ENCODE results near the gene SIRT7. TPM values are rescaled to one million over a fixed set of nuclear protein-coding genes. Genes with fewer than 3 reads are reported as not detected.

SIRT7 gene
- total RNA-seq, 1 donor: 22.1 TPM

DNA sequence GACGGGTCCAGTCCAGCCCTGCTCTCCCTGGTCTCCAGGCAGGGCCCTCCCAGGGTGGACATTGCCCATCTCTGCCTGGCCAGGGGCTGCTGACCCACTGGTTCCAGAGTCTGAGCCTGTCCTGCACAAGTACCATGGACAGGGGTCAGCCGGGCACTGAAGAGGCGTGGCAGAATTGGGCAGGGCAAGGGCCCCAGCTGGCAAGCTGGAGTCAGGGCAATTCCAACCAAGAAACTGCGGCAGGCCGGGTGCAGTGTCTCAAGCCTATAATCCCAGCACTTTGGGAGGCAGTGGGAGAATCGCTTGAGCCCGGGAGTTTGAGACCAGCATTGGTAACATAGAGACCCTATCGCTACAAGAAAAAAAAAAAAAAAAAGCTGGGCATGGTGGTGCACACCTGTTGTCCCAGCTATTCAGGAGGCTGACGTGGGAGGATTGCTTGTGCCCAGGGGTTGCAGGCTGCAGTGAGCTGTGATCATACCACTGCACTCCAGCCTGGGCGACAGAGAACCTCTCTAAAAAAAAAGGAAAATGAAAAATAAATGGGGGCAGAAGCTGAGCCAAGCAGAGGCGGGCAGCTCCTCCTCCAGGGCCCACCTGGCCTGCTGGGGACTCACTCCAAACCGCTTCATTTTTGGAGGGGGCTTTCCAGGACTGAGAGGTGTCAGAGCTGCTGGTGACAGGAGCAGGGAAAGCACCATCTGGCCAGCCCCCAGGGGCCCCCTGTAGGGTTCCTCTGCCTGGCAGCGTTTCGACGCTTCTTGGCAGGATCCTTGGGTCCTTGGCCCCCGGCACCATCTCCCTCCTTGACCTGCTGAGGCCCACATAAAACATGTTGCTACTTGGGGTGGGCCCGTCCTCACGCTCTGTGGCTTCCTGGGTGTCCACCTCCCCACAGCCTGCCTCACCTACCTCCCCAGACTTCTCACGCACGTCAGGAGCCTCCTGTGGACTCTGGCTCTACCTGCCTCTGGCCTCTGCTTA is 12.5 kb upstream of the SIRT7 start:
- Histone ChIP-seq H3K4me1 (ENCODE audit: insufficient read depth, low read length) (peaks cover 14% of the 10 kb centered on the region), H3K79me2 (ENCODE audit: insufficient read depth, low read length) (peaks cover 17% of the 10 kb centered on the region), H3K36me3 (ENCODE audit: insufficient read depth, low read length) (peaks cover 12% of the 10 kb centered on the region), H3K4me2 (ENCODE audit: insufficient read depth, low read length) (no peak overlapping the region), H4K20me1 (ENCODE audit: insufficient read depth, low read length) (peaks cover 22% of the 10 kb centered on the region), H3K27me3 (ENCODE audit: insufficient read depth, low read length) (no peaks in the 10 kb centered on the region), H3K27ac (ENCODE audit: low read depth, low read length) (no peak overlapping the region), H2AFZ (ENCODE audit: low read length) (no peak overlapping the region), H3K9me3 (ENCODE audit: low read depth, low read length) (no peaks in the 10 kb centered on the region), H3K4me3 (ENCODE audit: insufficient read depth, low read length) (no peak overlapping the region)
- TF ChIP-seq, protein P1, sequence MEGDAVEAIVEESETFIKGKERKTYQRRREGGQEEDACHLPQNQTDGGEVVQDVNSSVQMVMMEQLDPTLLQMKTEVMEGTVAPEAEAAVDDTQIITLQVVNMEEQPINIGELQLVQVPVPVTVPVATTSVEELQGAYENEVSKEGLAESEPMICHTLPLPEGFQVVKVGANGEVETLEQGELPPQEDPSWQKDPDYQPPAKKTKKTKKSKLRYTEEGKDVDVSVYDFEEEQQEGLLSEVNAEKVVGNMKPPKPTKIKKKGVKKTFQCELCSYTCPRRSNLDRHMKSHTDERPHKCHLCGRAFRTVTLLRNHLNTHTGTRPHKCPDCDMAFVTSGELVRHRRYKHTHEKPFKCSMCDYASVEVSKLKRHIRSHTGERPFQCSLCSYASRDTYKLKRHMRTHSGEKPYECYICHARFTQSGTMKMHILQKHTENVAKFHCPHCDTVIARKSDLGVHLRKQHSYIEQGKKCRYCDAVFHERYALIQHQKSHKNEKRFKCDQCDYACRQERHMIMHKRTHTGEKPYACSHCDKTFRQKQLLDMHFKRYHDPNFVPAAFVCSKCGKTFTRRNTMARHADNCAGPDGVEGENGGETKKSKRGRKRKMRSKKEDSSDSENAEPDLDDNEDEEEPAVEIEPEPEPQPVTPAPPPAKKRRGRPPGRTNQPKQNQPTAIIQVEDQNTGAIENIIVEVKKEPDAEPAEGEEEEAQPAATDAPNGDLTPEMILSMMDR (IDR thresholded peaks at IDR 0.05; ENCODE audit: extremely low read depth, low read depth, low read length): no peak
- peak; percentile 87 for DNase-seq (ENCODE audit: insufficient read length, low spot score, missing footprints)

DNA sequence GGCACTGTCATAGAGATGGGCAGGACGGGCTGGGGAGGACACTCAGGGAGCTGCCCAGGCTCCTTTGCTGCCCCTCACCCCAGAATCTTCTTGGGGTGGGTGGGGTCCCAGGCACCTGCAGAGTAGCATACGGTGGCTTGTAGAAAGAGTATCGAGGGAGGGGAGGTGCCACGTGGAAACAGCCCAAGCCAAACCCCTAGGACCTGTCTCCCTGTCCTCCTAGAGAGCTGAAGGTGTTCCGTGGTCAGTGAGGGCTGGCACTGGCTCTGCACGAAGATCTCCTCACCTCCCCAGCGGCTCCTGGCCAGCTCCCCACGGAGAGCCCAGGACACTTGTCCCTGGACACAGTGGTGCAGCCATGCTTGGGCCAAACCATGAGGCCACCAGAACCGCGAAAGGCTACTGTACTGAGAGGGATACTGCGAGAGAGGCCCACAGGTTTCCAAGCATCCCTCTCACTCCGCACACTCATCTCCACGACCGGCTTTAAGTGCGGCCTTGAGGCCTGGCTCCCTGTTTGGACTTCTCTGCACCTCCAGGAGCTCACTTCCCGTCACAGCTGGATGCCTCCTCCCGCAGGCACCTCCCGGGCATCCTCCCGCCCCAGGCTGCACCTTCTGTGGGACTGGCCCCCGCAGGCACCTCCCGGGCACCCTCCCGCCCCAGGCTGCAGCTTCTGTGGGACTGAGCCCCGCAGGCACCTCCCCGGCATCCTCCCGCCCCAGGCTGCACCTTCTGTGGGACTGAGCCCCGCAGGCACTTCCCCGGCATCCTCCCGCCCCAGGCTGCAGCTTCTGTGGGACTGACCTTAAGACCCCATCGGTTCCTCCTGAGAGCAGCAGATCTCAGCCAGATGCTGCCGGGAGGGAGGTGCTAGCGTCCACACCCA is 11.5 kb upstream of the SIRT7 start:
- peaks cover 16% of the 10 kb centered on the region for H4K20me1 ChIP-seq (ENCODE audit: insufficient read depth, low read length)
- H3K4me2 ChIP-seq (ENCODE audit: insufficient read depth, low read length): peak overlapping the region; percentile 88
- TF ChIP-seq, protein P1 (IDR thresholded peaks at IDR 0.05; ENCODE audit: extremely low read depth, low read depth, low read length): no peak
- H3K4me3 ChIP-seq (ENCODE audit: insufficient read depth, low read length): peak overlapping the region; percentile 89
- H2AFZ ChIP-seq (ENCODE audit: low read length): no peak overlapping the region
- H3K79me2 ChIP-seq (ENCODE audit: insufficient read depth, low read length): peaks cover 26% of the 10 kb centered on the region
- H3K36me3 ChIP-seq (ENCODE audit: insufficient read depth, low read length): peaks cover 8% of the 10 kb centered on the region
- peaks cover 14% of the 10 kb centered on the region for H3K4me1 ChIP-seq (ENCODE audit: insufficient read depth, low read length)
- H3K9me3 ChIP-seq (ENCODE audit: low read depth, low read length): no peaks in the 10 kb centered on the region
- no peaks in the 10 kb centered on the region for H3K27me3 ChIP-seq (ENCODE audit: insufficient read depth, low read length)
- DNase-seq (ENCODE audit: insufficient read length, low spot score, missing footprints): no peak
- no peak overlapping the region for H3K27ac ChIP-seq (ENCODE audit: low read depth, low read length)

DNA sequence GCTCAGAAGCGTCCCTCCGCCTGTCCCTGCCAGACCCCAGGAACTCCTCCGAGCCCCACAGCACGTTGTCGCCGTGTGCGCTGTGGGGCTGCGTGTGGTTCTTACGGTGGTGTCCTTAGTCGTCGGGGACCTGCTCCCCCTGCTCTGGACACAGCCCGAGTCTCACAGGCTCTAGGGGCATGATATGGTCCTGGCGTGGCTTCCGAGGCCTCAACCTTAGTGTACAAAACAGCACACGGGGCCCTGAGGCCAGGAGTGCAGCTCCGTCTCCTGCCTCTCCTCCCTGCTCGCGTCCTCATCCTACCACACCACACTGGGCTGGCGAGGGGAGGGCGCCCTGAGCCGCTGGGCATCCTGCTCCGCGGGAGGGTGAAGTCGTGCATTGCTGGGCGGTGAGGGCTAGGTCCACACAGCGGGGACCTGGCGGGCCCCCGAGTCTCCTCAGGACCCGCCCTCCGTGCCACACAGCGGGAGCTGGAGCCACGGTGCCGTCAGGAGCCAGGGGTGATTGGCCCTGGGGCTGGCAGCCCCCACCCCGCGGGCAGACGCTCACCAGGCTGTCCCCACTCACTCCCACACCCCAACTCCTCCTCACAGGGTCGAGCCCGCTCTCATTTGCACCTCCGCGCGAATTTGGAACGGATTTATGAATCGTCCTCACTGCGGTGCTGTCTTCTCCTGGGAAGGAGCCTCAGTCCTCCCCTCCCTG is 10.7 kb upstream of the SIRT7 start:
- H3K36me3 ChIP-seq (ENCODE audit: insufficient read depth, low read length): no peaks in the 10 kb centered on the region
- H3K9me3 ChIP-seq (ENCODE audit: low read depth, low read length): no peaks in the 10 kb centered on the region
- H3K4me1 ChIP-seq (ENCODE audit: insufficient read depth, low read length): peaks cover 21% of the 10 kb centered on the region
- H3K27me3 ChIP-seq (ENCODE audit: insufficient read depth, low read length): no peaks in the 10 kb centered on the region
- DNase-seq (ENCODE audit: insufficient read length, low spot score, missing footprints): peak; percentile 96
- peak overlapping the region; percentile 88 for H3K4me2 ChIP-seq (ENCODE audit: insufficient read depth, low read length)
- peak overlapping the region; percentile 89 for H3K4me3 ChIP-seq (ENCODE audit: insufficient read depth, low read length)
- peaks cover 34% of the 10 kb centered on the region for H3K79me2 ChIP-seq (ENCODE audit: insufficient read depth, low read length)
- H3K27ac ChIP-seq (ENCODE audit: low read depth, low read length): no peak overlapping the region
- TF ChIP-seq, protein P1 (IDR thresholded peaks at IDR 0.05; ENCODE audit: extremely low read depth, low read depth, low read length): no peak
- peaks cover 21% of the 10 kb centered on the region for H4K20me1 ChIP-seq (ENCODE audit: insufficient read depth, low read length)
- peak overlapping the region; percentile 70 for H2AFZ ChIP-seq (ENCODE audit: low read length)
